HepG2 (cell line): ENCODE measurements around the gene FKBP5. TPM values are rescaled to one million over a fixed set of nuclear protein-coding genes. Genes with fewer than 3 reads are reported as not detected.

Experiments used
- ATAC-seq: fragments of 200-7000 bp; cut with Tn5 transposase; 3 replicates; pipeline ENCODE4 v1.9.1; 2020; ENCODE audit warnings: mild to moderate bottlenecking, moderate library complexity
- BruUV-seq: library from RNA; stranded (reverse); fragments of 400-500 nt; replicated peaks from 2 replicates; lab custom pipeline; 2021; lab: Mats Ljungman, UMichigan
- CTCF ChIA-PET: fragments of 300-600 bp; formaldehyde crosslinking; extraction: SDS; loops from one replicate; lab custom pipeline; 2021; ENCODE audit warnings: low total read pairs, inconsistent platforms, low intra/inter-chr PET ratio; lab: Yijun Ruan, JAX
- POLR2A ChIA-PET: fragments of 350-600 bp; sonication (Branson Sonifier 250); formaldehyde crosslinking; loops from one replicate; lab custom pipeline; 2020; ENCODE audit warnings: antibody characterized with exemption, inconsistent platforms; lab: Yijun Ruan, JAX
- DNase-seq: peaks from one replicate; pipeline ENCODE4 v3.0.0-alpha.2; 2015; ENCODE audit warnings: low spot score
- FAIRE-seq: peaks from 3 replicates; lab custom pipeline; 2011; peaks lifted over from hg19 to GRCh38; lab: Jason Lieb, UNC
- H2AFZ ChIP-seq: one replicate; pipeline ENCODE4 v1.6.1; 2011; ENCODE audit warnings: low read length, inconsistent platforms
- H3K27ac ChIP-seq: fragments of 300-600 bp; 3 replicates; pipeline ENCODE4 v1.8.0; 2011; ENCODE audit warnings: mixed run types, mild to moderate bottlenecking, mixed read lengths, low read length, inconsistent platforms; ENCODE audit not compliant: insufficient read depth; ENCODE audit errors: extremely low read length
- H3K27me3 ChIP-seq, 2 experiments: fragments of 200-600 bp in 1 of 2; 2 replicates in 1 of 2; 3 replicates in 1 of 2; pipeline versions ENCODE4 v1.6.0 to v1.8.0; 2011; ENCODE audit warnings: low read length in 2 of 2, mild to moderate bottlenecking in 2 of 2, moderate library complexity in 2 of 2, inconsistent platforms in 1 of 2; ENCODE audit not compliant: insufficient read depth in 2 of 2, control insufficient read depth in 1 of 2
- H3K36me3 ChIP-seq, 2 experiments: fragments of 200-600 bp in 1 of 2; replicated peaks in 1 of 2; 2 replicates in 1 of 2; 3 replicates in 1 of 2; pipeline versions ENCODE4 v1.5.1 to v1.8.0; 2011; ENCODE audit warnings: low read length in 2 of 2, inconsistent platforms in 1 of 2; ENCODE audit not compliant: insufficient read depth in 2 of 2, control insufficient read depth in 1 of 2
- H3K4me1 ChIP-seq: 2 replicates; pipeline ENCODE4 v1.5.1; 2012; ENCODE audit warnings: low read length, inconsistent platforms; ENCODE audit not compliant: insufficient read depth
- H3K4me2 ChIP-seq: 2 replicates; pipeline ENCODE4 v1.6.0; 2011; ENCODE audit warnings: low read depth, low read length, inconsistent platforms
- H3K4me3 ChIP-seq, 3 experiments: fragments of 200-600 bp in 1 of 3; sonication (generic), shearing (Covaris generic) in 1 of 3; replicated peaks in 1 of 3; 2 replicates each; pipeline ENCODE4 v1.5.1; 2011 to 2016; ENCODE audit warnings: low read length in 3 of 3, inconsistent platforms in 2 of 3, low read depth in 2 of 3, mild to moderate bottlenecking in 2 of 3, control low read depth in 1 of 3, mixed read lengths in 1 of 3; ENCODE audit not compliant: insufficient read depth in 1 of 3
- H3K79me2 ChIP-seq: one replicate; pipeline ENCODE4 v1.6.1; 2011; ENCODE audit warnings: low read length, inconsistent platforms; ENCODE audit not compliant: insufficient read depth
- H3K9ac ChIP-seq: 2 replicates; pipeline ENCODE4 v1.6.0; 2011; ENCODE audit warnings: mild to moderate bottlenecking, low read depth, low read length, inconsistent platforms; ENCODE audit not compliant: insufficient read depth
- H3K9me3 ChIP-seq: 2 replicates; pipeline ENCODE4 v1.5.1; 2012; ENCODE audit warnings: mild to moderate bottlenecking, low read length
- H4K20me1 ChIP-seq: 2 replicates; pipeline ENCODE4 v1.6.0; 2011; ENCODE audit warnings: inconsistent platforms, mild to moderate bottlenecking, low read length, moderate library complexity; ENCODE audit not compliant: insufficient read depth
- AGO1 ChIP-seq: fragments of 200-400 bp; formaldehyde crosslinking; IDR thresholded peaks from 2 replicates; pipeline ENCODE4 v1.6.1; 2017; ENCODE audit warnings: mild to moderate bottlenecking, low read depth, low read length, moderate library complexity; ENCODE audit not compliant: poor library complexity, severe bottlenecking
- AKAP8 ChIP-seq: sonication (generic); formaldehyde crosslinking; IDR thresholded peaks from 2 replicates; pipeline ENCODE4 v1.5.1; 2020; ENCODE audit warnings: mild to moderate bottlenecking, missing genetic modification reagents
- KLF12 ChIP-seq: sonication (generic); formaldehyde crosslinking; IDR thresholded peaks from 2 replicates; pipeline ENCODE4 v1.4.0; 2020; ENCODE audit warnings: missing genetic modification reagents, borderline replicate concordance
- MEF2D ChIP-seq: sonication (generic); formaldehyde crosslinking; IDR thresholded peaks from 2 replicates; pipeline ENCODE4 v1.5.1; 2020; ENCODE audit warnings: mild to moderate bottlenecking, missing genetic modification reagents
- NCOA2 ChIP-seq: sonication (generic); formaldehyde crosslinking; IDR thresholded peaks from 2 replicates; pipeline ENCODE4 v1.8.0; 2022; ENCODE audit warnings: inconsistent platforms
- TFDP1 ChIP-seq: IDR thresholded peaks from 2 replicates; pipeline ENCODE4 v1.6.1; 2016; ENCODE audit warnings: missing compliant biosample characterization, missing genetic modification reagents, borderline replicate concordance
- TOE1 ChIP-seq: sonication (generic); formaldehyde crosslinking; IDR thresholded peaks from 2 replicates; pipeline ENCODE4 v1.4.0; 2020; ENCODE audit warnings: mild to moderate bottlenecking, missing genetic modification reagents
- ZSCAN31 ChIP-seq: sonication (generic); formaldehyde crosslinking; IDR thresholded peaks from 2 replicates; pipeline ENCODE4 v1.5.0; 2020; ENCODE audit warnings: low read depth, mild to moderate bottlenecking, missing genetic modification reagents
- WGBS: methylation state at CpG from one replicate; pipeline ENCODE4 v1.1.6; 2017; ENCODE audit warnings: low lambda C conversion rate; 5-methylcytosine and 5-hydroxymethylcytosine counted together
- in situ Hi-C: cut with HindIII; loops from 2 replicates; pipeline ENCODE4 v1.10.0; 2017; ENCODE audit warnings: low pct_unique_long_range_greater_than_20kb; ENCODE audit not compliant: extremely low pct_ligation_motif_present
- intact Hi-C: fragments of 100-400 bp; cut with micrococcal nuclease; formaldehyde crosslinking; loops from one replicate; pipeline ENCODE4 v1.10.0; 2022; ENCODE audit not compliant: unreplicated experiment
- polyA plus RNA-seq, 8 experiments: library from polyadenylated mRNA; depleted of rRNA in 3 of 8; stranded (reverse) in 7 of 8; unstranded in 1 of 8; fragments of >200 nt; fragmentation: Illumina TruSeq in 4 of 8; extraction: Trizol in 4 of 8; gene quantifications; 2 replicates each; pipeline versions ENCODE4 v1.2.1 to v1.2.3, GENCODE V29; 2011 to 2016; ENCODE audit warnings: low read depth in 4 of 8, missing spikeins in 1 of 8, mixed read lengths in 1 of 8; ENCODE audit not compliant: insufficient read depth in 1 of 8
- total RNA-seq, 5 experiments: library from RNA; depleted of rRNA; stranded (reverse); fragments of >200 nt; fragmentation: Illumina TruSeq; extraction: Trizol; gene quantifications; 2 replicates each; pipeline ENCODE4 v1.2.3, GENCODE V29; 2016; ENCODE audit warnings: low read depth in 1 of 5
- TF ChIP-seq, protein P1 (sequence below): sonication (generic); formaldehyde crosslinking; IDR thresholded peaks from 2 replicates; pipeline ENCODE4 v1.4.0; 2020; ENCODE audit warnings: missing genetic modification reagents, borderline replicate concordance
- TF ChIP-seq, protein P2 (sequence below): sonication (generic); formaldehyde crosslinking; IDR thresholded peaks from 2 replicates; pipeline ENCODE4 v1.4.0; 2020; ENCODE audit warnings: missing genetic modification reagents
- TF ChIP-seq, protein P3 (sequence below): sonication (generic); formaldehyde crosslinking; IDR thresholded peaks from 2 replicates; pipeline ENCODE4 v1.9.0; 2022; ENCODE audit warnings: missing genetic modification reagents, mild to moderate bottlenecking, borderline replicate concordance

The FKBP5 gene
- total and polyA plus RNA-seq, 2 of the 13 experiments (the other 11 are each of a cell fraction or from before 2014, with no cell fraction given), result 8.0 to 17.4 TPM

DNA sequence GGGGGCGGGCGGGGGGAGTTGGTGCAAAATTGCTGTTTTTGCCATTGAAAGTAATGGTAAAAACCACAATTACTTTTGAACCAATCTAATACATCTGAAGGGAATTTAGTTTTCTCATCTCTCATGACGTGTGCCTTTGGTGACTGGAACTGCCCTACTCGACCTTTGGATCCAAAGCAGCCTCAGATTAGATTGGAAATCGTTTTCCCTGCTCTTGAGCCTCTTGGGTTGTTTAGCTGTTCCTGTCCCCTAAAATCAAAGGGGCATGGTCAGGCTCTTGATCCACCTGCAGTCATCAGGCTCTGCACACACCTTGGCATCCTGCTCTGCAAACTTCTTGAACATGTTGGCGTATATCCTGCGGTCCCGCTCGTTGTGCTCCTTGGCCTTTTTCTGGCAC lies 112.0 kb downstream of the FKBP5 start:
- Histone ChIP-seq H3K4me2 (no peak overlapping the region), H3K27ac (no peak overlapping the region), H4K20me1 (no peaks in the 10 kb centered on the region), H3K4me1 (no peaks in the 10 kb centered on the region), H3K36me3 (peaks cover 6 to 30% of the 10 kb centered on the region in 2 experiments), H3K9me3 (no peaks in the 10 kb centered on the region), H3K27me3 (no peaks in the 10 kb centered on the region), H3K4me3 (no peak overlapping the region), H3K9ac (no peak overlapping the region), H3K79me2 (no peaks in the 10 kb centered on the region), H2AFZ (no peak overlapping the region)
- in situ Hi-C loops (no loop called here), intact Hi-C loops (no loop called here)
- DNase-seq, result no peak
- no TSS peak for BruUV-seq
- no peak for FAIRE-seq
- no peak for ATAC-seq
- WGBS, result 91% methylated on average over 9 of the region's 9 CpGs
- CTCF ChIA-PET, result no interaction called here
- POLR2A ChIA-PET, result no interaction called here
- TF ChIP-seq AKAP8 (CRISPR knock-in tag) (no peak), KLF12 (no peak), TOE1 (CRISPR knock-in tag) (no peak), ZSCAN31 (CRISPR knock-in tag) (no peak), AGO1 (no peak), MEF2D (CRISPR knock-in tag) (no peak), NCOA2 (no peak), TFDP1 (CRISPR knock-in tag) (no peak)
- TF ChIP-seq, protein P1, sequence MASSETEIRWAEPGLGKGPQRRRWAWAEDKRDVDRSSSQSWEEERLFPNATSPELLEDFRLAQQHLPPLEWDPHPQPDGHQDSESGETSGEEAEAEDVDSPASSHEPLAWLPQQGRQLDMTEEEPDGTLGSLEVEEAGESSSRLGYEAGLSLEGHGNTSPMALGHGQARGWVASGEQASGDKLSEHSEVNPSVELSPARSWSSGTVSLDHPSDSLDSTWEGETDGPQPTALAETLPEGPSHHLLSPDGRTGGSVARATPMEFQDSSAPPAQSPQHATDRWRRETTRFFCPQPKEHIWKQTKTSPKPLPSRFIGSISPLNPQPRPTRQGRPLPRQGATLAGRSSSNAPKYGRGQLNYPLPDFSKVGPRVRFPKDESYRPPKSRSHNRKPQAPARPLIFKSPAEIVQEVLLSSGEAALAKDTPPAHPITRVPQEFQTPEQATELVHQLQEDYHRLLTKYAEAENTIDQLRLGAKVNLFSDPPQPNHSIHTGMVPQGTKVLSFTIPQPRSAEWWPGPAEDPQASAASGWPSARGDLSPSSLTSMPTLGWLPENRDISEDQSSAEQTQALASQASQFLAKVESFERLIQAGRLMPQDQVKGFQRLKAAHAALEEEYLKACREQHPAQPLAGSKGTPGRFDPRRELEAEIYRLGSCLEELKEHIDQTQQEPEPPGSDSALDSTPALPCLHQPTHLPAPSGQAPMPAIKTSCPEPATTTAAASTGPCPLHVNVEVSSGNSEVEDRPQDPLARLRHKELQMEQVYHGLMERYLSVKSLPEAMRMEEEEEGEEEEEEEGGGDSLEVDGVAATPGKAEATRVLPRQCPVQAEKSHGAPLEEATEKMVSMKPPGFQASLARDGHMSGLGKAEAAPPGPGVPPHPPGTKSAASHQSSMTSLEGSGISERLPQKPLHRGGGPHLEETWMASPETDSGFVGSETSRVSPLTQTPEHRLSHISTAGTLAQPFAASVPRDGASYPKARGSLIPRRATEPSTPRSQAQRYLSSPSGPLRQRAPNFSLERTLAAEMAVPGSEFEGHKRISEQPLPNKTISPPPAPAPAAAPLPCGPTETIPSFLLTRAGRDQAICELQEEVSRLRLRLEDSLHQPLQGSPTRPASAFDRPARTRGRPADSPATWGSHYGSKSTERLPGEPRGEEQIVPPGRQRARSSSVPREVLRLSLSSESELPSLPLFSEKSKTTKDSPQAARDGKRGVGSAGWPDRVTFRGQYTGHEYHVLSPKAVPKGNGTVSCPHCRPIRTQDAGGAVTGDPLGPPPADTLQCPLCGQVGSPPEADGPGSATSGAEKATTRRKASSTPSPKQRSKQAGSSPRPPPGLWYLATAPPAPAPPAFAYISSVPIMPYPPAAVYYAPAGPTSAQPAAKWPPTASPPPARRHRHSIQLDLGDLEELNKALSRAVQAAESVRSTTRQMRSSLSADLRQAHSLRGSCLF (CRISPR knock-in tag), result no peak
- TF ChIP-seq, protein P2, sequence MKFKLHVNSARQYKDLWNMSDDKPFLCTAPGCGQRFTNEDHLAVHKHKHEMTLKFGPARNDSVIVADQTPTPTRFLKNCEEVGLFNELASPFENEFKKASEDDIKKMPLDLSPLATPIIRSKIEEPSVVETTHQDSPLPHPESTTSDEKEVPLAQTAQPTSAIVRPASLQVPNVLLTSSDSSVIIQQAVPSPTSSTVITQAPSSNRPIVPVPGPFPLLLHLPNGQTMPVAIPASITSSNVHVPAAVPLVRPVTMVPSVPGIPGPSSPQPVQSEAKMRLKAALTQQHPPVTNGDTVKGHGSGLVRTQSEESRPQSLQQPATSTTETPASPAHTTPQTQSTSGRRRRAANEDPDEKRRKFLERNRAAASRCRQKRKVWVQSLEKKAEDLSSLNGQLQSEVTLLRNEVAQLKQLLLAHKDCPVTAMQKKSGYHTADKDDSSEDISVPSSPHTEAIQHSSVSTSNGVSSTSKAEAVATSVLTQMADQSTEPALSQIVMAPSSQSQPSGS (CRISPR knock-in tag), result no peak
- TF ChIP-seq, protein P3, sequence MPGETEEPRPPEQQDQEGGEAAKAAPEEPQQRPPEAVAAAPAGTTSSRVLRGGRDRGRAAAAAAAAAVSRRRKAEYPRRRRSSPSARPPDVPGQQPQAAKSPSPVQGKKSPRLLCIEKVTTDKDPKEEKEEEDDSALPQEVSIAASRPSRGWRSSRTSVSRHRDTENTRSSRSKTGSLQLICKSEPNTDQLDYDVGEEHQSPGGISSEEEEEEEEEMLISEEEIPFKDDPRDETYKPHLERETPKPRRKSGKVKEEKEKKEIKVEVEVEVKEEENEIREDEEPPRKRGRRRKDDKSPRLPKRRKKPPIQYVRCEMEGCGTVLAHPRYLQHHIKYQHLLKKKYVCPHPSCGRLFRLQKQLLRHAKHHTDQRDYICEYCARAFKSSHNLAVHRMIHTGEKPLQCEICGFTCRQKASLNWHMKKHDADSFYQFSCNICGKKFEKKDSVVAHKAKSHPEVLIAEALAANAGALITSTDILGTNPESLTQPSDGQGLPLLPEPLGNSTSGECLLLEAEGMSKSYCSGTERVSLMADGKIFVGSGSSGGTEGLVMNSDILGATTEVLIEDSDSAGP, result no peak
